Measurements from ENCODE around the gene HECW1.

GRCh38 chr7:43192806-43193460 lies 80.5 kb downstream of the HECW1 start:
- TF ChIP-seq CTCF (conservative IDR thresholded peaks at IDR 0.05; ENCODE audit: low read length) (no peak), EZH2phosphoT487 (IDR thresholded peaks at IDR 0.05; ENCODE audit: borderline replicate concordance) (no peak)
